ENCODE data around the gene GNRH2. TPM values are rescaled to one million over a fixed set of nuclear protein-coding genes. Genes with fewer than 3 reads are reported as not detected.

The GNRH2 gene
- total RNA-seq, 1 donor from 2014 or later, result 1.4 TPM

GRCh38 chr20:3044336-3044965, 1.0 kb downstream of the GNRH2 start:
- H3K27me3 ChIP-seq (ENCODE audit: insufficient read depth, low read length), result no peaks in the 10 kb centered on the region
- no peak for DNase-seq (ENCODE audit: low read depth)
- H3K9ac ChIP-seq (ENCODE audit: low read length), result no peak overlapping the region
- peaks cover 24% of the 10 kb centered on the region for H3K36me3 Mint-ChIP-seq (ENCODE audit: low read depth, unreplicated experiment)
- H3K9me3 Mint-ChIP-seq (ENCODE audit: unreplicated experiment), result no peaks in the 10 kb centered on the region
- no peak overlapping the region for H3K27ac Mint-ChIP-seq (ENCODE audit: unreplicated experiment)
- H2AFZ ChIP-seq (ENCODE audit: low read depth, low read length), result no peak overlapping the region
- H4K20me1 ChIP-seq (ENCODE audit: insufficient read depth, low read length), result peaks cover 5% of the 10 kb centered on the region
- H3K27me3 Mint-ChIP-seq (ENCODE audit: low read depth, unreplicated experiment), result no peaks in the 10 kb centered on the region
- no peak for FAIRE-seq
- peaks cover 13% of the 10 kb centered on the region for H3K36me3 ChIP-seq (ENCODE audit: insufficient read depth, low read length)
- H3K4me1 Mint-ChIP-seq (ENCODE audit: low read depth, unreplicated experiment), result peaks cover 8% of the 10 kb centered on the region
- peak overlapping the region; percentile 67 for H3K4me3 Mint-ChIP-seq (ENCODE audit: unreplicated experiment)
- peaks cover 15% of the 10 kb centered on the region for H3K4me1 ChIP-seq (ENCODE audit: insufficient read depth, low read length)
- no peaks in the 10 kb centered on the region for H3K9me3 ChIP-seq (ENCODE audit: insufficient read depth, low read depth, low read length)
- no peak overlapping the region for H3K27ac ChIP-seq (ENCODE audit: low read depth, low read length)
- H3K4me2 ChIP-seq (ENCODE audit: low read length), result no peak overlapping the region
- TF ChIP-seq CTCF (IDR thresholded peaks at IDR 0.05; ENCODE audit: insufficient read depth, low read depth, low read length), result no peak
- no peak for TF ChIP-seq EZH2 (IDR thresholded peaks at IDR 0.05; ENCODE audit: insufficient read depth, low read length)
- no peak overlapping the region for H3K4me3 ChIP-seq (ENCODE audit: insufficient read depth, low read depth, low read length)
- peaks cover 10% of the 10 kb centered on the region for H3K79me2 ChIP-seq (ENCODE audit: insufficient read depth, low read length)

GRCh38 chr20:3045042-3045815, 1.8 kb downstream of the GNRH2 start:
- Histone ChIP-seq H3K4me3 (ENCODE audit: insufficient read depth, low read depth, low read length) (peak overlapping the region; percentile 70), H3K9me3 (ENCODE audit: insufficient read depth, low read depth, low read length) (no peaks in the 10 kb centered on the region), H2AFZ (ENCODE audit: low read depth, low read length) (peak overlapping the region; percentile 91), H3K4me1 (ENCODE audit: insufficient read depth, low read length) (peaks cover 15% of the 10 kb centered on the region), H3K79me2 (ENCODE audit: insufficient read depth, low read length) (peaks cover 10% of the 10 kb centered on the region), H3K4me2 (ENCODE audit: low read length) (peak overlapping the region; percentile 90), H3K27me3 (ENCODE audit: insufficient read depth, low read length) (no peaks in the 10 kb centered on the region), H3K36me3 (ENCODE audit: insufficient read depth, low read length) (peaks cover 13% of the 10 kb centered on the region), H3K9ac (ENCODE audit: low read length) (peak overlapping the region; percentile 85), H3K27ac (ENCODE audit: low read depth, low read length) (peak overlapping the region; percentile 75), H4K20me1 (ENCODE audit: insufficient read depth, low read length) (peaks cover 5% of the 10 kb centered on the region)
- Mint-ChIP-seq H3K4me1 (ENCODE audit: low read depth, unreplicated experiment) (peaks cover 8% of the 10 kb centered on the region), H3K27me3 (ENCODE audit: low read depth, unreplicated experiment) (no peaks in the 10 kb centered on the region), H3K36me3 (ENCODE audit: low read depth, unreplicated experiment) (peaks cover 26% of the 10 kb centered on the region), H3K4me3 (ENCODE audit: unreplicated experiment) (peak overlapping the region; percentile 84), H3K27ac (ENCODE audit: unreplicated experiment) (no peak overlapping the region), H3K9me3 (ENCODE audit: unreplicated experiment) (no peaks in the 10 kb centered on the region)
- FAIRE-seq (no peak), DNase-seq (ENCODE audit: low read depth) (peak; percentile 74)
- TF ChIP-seq CTCF (IDR thresholded peaks at IDR 0.05; ENCODE audit: insufficient read depth, low read depth, low read length), result no peak
- TF ChIP-seq EZH2 (IDR thresholded peaks at IDR 0.05; ENCODE audit: insufficient read depth, low read length), result no peak
